Lung (tissue), 12 donors: ENCODE measurements around the gene ZNF749. TPM values are rescaled to one million over a fixed set of nuclear protein-coding genes. Genes with fewer than 3 reads are reported as not detected.

Source experiments
- ATAC-seq: fragments of 200-7000 bp; cut with Tn5 transposase; one replicate; pipeline ENCODE4 v1.9.1; 2020; ENCODE audit warnings: moderate number of reproducible peaks; ENCODE audit not compliant: insufficient read depth, low FRiP score
- DNase-seq, 3 donors: peaks; one replicate each; pipeline ENCODE4 v3.0.0-alpha.2; 2013 to 2017
- H3K27ac ChIP-seq, 2 donors: one replicate each; pipeline ENCODE4 v1.5.1; 2013; ENCODE audit warnings: mild to moderate bottlenecking in 2 of 2, moderate library complexity in 2 of 2, control low read depth in 1 of 2, inconsistent platforms in 1 of 2, low read depth in 1 of 2, low read length in 1 of 2
- H3K27me3 ChIP-seq, 3 donors: one replicate each; pipeline ENCODE4 v1.5.1; 2013; ENCODE audit warnings: low read length in 2 of 3; ENCODE audit not compliant: control insufficient read depth in 3 of 3, insufficient read depth in 3 of 3
- H3K36me3 ChIP-seq, 4 donors: one replicate each; pipeline ENCODE4 v1.5.1; 2013; ENCODE audit warnings: low read length in 4 of 4, mild to moderate bottlenecking in 1 of 4, moderate library complexity in 1 of 4; ENCODE audit not compliant: control insufficient read depth in 4 of 4, insufficient read depth in 4 of 4
- H3K4me1 ChIP-seq, 5 donors: one replicate each; pipeline ENCODE4 v1.5.1; 2013; ENCODE audit warnings: low read length in 5 of 5, mild to moderate bottlenecking in 2 of 5, moderate library complexity in 1 of 5; ENCODE audit not compliant: control insufficient read depth in 5 of 5, insufficient read depth in 5 of 5
- H3K4me3 ChIP-seq: one replicate; pipeline ENCODE4 v1.5.1; 2013; ENCODE audit warnings: mild to moderate bottlenecking, control low read depth, moderate library complexity
- H3K9ac ChIP-seq, 2 donors: one replicate each; pipeline ENCODE4 v1.5.1; 2013; ENCODE audit warnings: low read length in 2 of 2, control low read depth in 1 of 2; ENCODE audit not compliant: insufficient read depth in 1 of 2
- H3K9me3 ChIP-seq, 4 donors: one replicate each; pipeline ENCODE4 v1.5.1; 2013; ENCODE audit warnings: low read length in 3 of 4, mild to moderate bottlenecking in 1 of 4, moderate library complexity in 1 of 4; ENCODE audit not compliant: control insufficient read depth in 4 of 4, insufficient read depth in 3 of 4
- CTCF ChIP-seq: IDR thresholded peaks from 2 replicates; pipeline ENCODE4 v1.5.1; 2012; ENCODE audit warnings: mild to moderate bottlenecking; ENCODE audit errors: control extremely low read depth, extremely low read depth
- WGBS, 2 donors: extraction: QIAGEN DNeasy Blood & Tissue Kit; methylation state at CpG; one replicate each; pipeline ENCODE4 v1.1.7; 2013; 5-methylcytosine and 5-hydroxymethylcytosine counted together
- polyA plus RNA-seq, 2 donors: library from polyadenylated mRNA; stranded (reverse); fragments of 200-250 nt; gene quantifications; one replicate each; pipeline ENCODE4 v1.2.1, GENCODE V29; 2013
- total RNA-seq, 2 donors: library from RNA; depleted of rRNA in 1 of 2; stranded (reverse); fragments of >200 nt in 1 of 2; gene quantifications; one replicate each; pipeline ENCODE4 v1.2.1, GENCODE V29; 2014 to 2021
- donor health status: control.
- donor health status: control.
- donor health status: Bipolar disorder and iron deficiency.
- donor health status: healthy.
- donor health status: DM: yes; HTN: yes; CAD: no.

The ZNF749 gene
- total and polyA plus RNA-seq, 4 donors, result 4.0 to 14.6 (median 9.7) TPM

GRCh38 chr19:57421037-57421436 lies 14.1 kb upstream of the ZNF749 start:
- H3K9me3 ChIP-seq, result peaks cover 0 to 41% (median 7%) of the 10 kb centered on the region in 4 donors

GRCh38 chr19:57434386-57435061 lies 601 bp upstream of the ZNF749 start:
- peaks cover 0 to 17% (median 0%) of the 10 kb centered on the region in 4 donors for H3K9me3 ChIP-seq
- H3K27me3 ChIP-seq, result no peaks in the 10 kb centered on the region
- peaks cover 0 to 16% (median 4%) of the 10 kb centered on the region in 5 donors for H3K4me1 ChIP-seq
- H3K36me3 ChIP-seq, result peaks cover 2 to 10% (median 6%) of the 10 kb centered on the region in 4 donors
- TF ChIP-seq CTCF, result no peak
- H3K27ac ChIP-seq, result peak overlapping the region in 1 of 2 donors; percentile 27
- no peak for ATAC-seq
- 33 to 46% methylated on average over 15 of the region's 15 CpGs for WGBS, 2 donors
- peak overlapping the region; percentile 48 for H3K4me3 ChIP-seq
- peak overlapping the region in 1 of 2 donors; percentile 89 for H3K9ac ChIP-seq
- peak in 2 of 3 donors; percentile 14 to 15 for DNase-seq

More at GRCh38 chr19:57421037-57421436, 14.1 kb upstream of the ZNF749 start:
- H3K4me3 ChIP-seq, result no peak overlapping the region
- TF ChIP-seq CTCF, result no peak
- H3K4me1 ChIP-seq, result no peaks in the 10 kb centered on the region
- H3K9ac ChIP-seq, result no peak overlapping the region
- ATAC-seq, result no peak
- H3K27me3 ChIP-seq, result no peaks in the 10 kb centered on the region
- no peak for DNase-seq
- 94 to 96% methylated on average over 3 of the region's 3 CpGs for WGBS, 2 donors
- peaks cover 30 to 45% (median 35%) of the 10 kb centered on the region in 4 donors for H3K36me3 ChIP-seq
- H3K27ac ChIP-seq, result no peak overlapping the region

GRCh38 chr19:57436417-57436816 lies 1.3 kb downstream of the ZNF749 start:
- Histone ChIP-seq H3K9me3 (peaks cover 0 to 32% (median 0%) of the 10 kb centered on the region in 4 donors), H3K27me3 (no peaks in the 10 kb centered on the region), H3K36me3 (peaks cover 2 to 10% (median 6%) of the 10 kb centered on the region in 4 donors), H3K9ac (peak overlapping the region; percentile 7 to 65), H3K27ac (no peak overlapping the region), H3K4me3 (no peak overlapping the region), H3K4me1 (peaks cover 0 to 16% (median 4%) of the 10 kb centered on the region in 5 donors)
- 75 to 83% methylated on average over 1 of the region's 1 CpG for WGBS, 2 donors
- no peak for TF ChIP-seq CTCF
- DNase-seq (no peak), ATAC-seq (no peak)
